Measurements from ENCODE around the gene CLSTN3. TPM values are rescaled to one million over a fixed set of nuclear protein-coding genes. Genes with fewer than 3 reads are reported as not detected.

CLSTN3 gene
- total and polyA plus RNA-seq, 9 of the 15 experiments (the other 6 are each of a cell fraction or from before 2014, with no cell fraction given): 0.08 to 23.2 (median 11.0) TPM

GRCh38 chr12:7108796-7109571 lies 21.2 kb upstream of the CLSTN3 start, which contains the start of gene C1RL:
TSS of gene C1RL (minus strand) at chr12:7109214. CDS start at chr12:7109180, 34 bp downstream.
- Histone ChIP-seq H3K4me2 (ENCODE audit: insufficient read depth, low read length) (peak within 1 kb of the TSS; percentile 95), H3K4me1 (replicated peaks in 1 of 2; ENCODE audit: control insufficient read depth in 2 of 2, insufficient read depth in 2 of 2, low read length in 2 of 2) (peaks cover 10 to 21% of the 10 kb centered on the region in 2 experiments), H2AFZ (ENCODE audit: low read depth, low read length) (peak within 1 kb of the TSS; percentile 90), H3K9me3 (replicated peaks; ENCODE audit: control insufficient read depth, insufficient read depth, low read depth, low read length) (peaks cover 3% of the 10 kb centered on the region), H3K36me3 (ENCODE audit: control insufficient read depth, insufficient read depth, low read length) (peaks cover 19% of the 10 kb centered on the region; the same call in 2 of the 3 replicates), H4K20me1 (replicated peaks; ENCODE audit: control insufficient read depth, insufficient read depth, low read length) (no peaks in the 10 kb centered on the region), H3K9ac (ENCODE audit: insufficient read depth in 1 of 2, low read depth in 2 of 2, low read length in 2 of 2) (peak within 1 kb of the TSS; percentile 87 to 91), H3K79me2 (ENCODE audit: control insufficient read depth, insufficient read depth, low read length) (peaks cover 41% of the 10 kb centered on the region), H3K4me3 (peak within 1 kb of the TSS; percentile 75), H3K9me1 (ENCODE audit: control insufficient read depth, insufficient read depth, low read length) (no peaks in the 10 kb centered on the region), H3K27me3 (ENCODE audit: control insufficient read depth in 2 of 2, insufficient read depth in 2 of 2, low read length in 2 of 2) (no peaks in the 10 kb centered on the region), H3K27ac (ENCODE audit: extremely low read depth, low read depth, low read length) (peak within 1 kb of the TSS; percentile 97)
- peak; percentile 58 for ATAC-seq
- POLR2A ChIA-PET: interaction anchor here (0.6 to 3.3 kb wide), 7 partner anchors 10 to 165 kb away, joined by 3 to 23 read pairs (median 4); partner anchors contain the start of genes C12orf57 and RNU7-1
- CTCF ChIA-PET (ENCODE audit: low intra/inter-chr PET ratio): interaction anchor here (0.5 to 3.3 kb wide), 5 partner anchors 35 to 164 kb away, joined by 3 to 25 read pairs (median 4); partner anchors contain the start of gene C1S
- in situ Hi-C loops (cut with MboI) (no loop called here), intact Hi-C loops (cut with micrococcal nuclease) (loop anchor here (2.0 kb wide), 2 partner anchors 16 to 164 kb away; partner anchors contain the start of genes C12orf57 and C1R)
- DNase-seq (ENCODE audit: extremely low read depth in 1 of 4, low spot score in 3 of 4): peak; percentile 66 to 88 (median 68)
- BruUV-seq (replicated peaks): TSS peak; percentile 58
- peak; percentile 94 for FAIRE-seq
- 9% methylated on average over 17 of the region's 23 CpGs for WGBS (ENCODE audit: insufficient coverage, low coverage, missing lambda C conversion rate)
- TF ChIP-seq ZSCAN29 (IDR thresholded peaks at IDR 0.05) (no peak), ZBTB9 (CRISPR knock-in tag; IDR thresholded peaks at IDR 0.05) (no peak), KDM4B (IDR thresholded peaks at IDR 0.05; ENCODE audit: borderline replicate concordance in 2 of 2, low read depth in 1 of 2) (no peak), ZNF785 (CRISPR knock-in tag; IDR thresholded peaks at IDR 0.05) (no peak), RFX7 (CRISPR knock-in tag; IDR thresholded peaks at IDR 0.05) (no peak), ZNF431 (CRISPR knock-in tag; IDR thresholded peaks at IDR 0.05) (no peak), RBM22 (IDR thresholded peaks at IDR 0.05; ENCODE audit: low read depth, low read length, poor library complexity, severe bottlenecking) (no peak), DLX4 (CRISPR knock-in tag; IDR thresholded peaks at IDR 0.05) (no peak), SRSF9 (IDR thresholded peaks at IDR 0.05; ENCODE audit: borderline replicate concordance, low read depth, low read length) (no peak), CTCFL (IDR thresholded peaks at IDR 0.05; ENCODE audit: borderline replicate concordance, insufficient read depth, low read depth, low read length, poor library complexity, severe bottlenecking) (peak; percentile 54), SMAD3 (CRISPR knock-in tag; conservative IDR thresholded peaks at IDR 0.05) (no peak), TRIM24 (IDR thresholded peaks at IDR 0.05) (peak; percentile 25 to 39; a peak in 1 of 4 replicates), ZBTB2 (IDR thresholded peaks at IDR 0.05) (no peak), ELK1 (CRISPR knock-in tag; IDR thresholded peaks at IDR 0.05) (no peak)

All from K562 (cell line).